Loucy (cell line): ENCODE results near the gene TFB1M.

Source experiments
- CTCF ChIP-seq: fragments of 200-600 bp; sonication (generic); conservative IDR thresholded peaks from 2 replicates; pipeline ENCODE4 v1.5.1; 2014; ENCODE audit warnings: mild to moderate bottlenecking, antibody characterized with exemption, low read length
- EZH2phosphoT487 ChIP-seq: fragments of 200-600 bp; IDR thresholded peaks from 2 replicates; pipeline ENCODE4 v1.6.1; 2018; ENCODE audit warnings: antibody characterized with exemption, mild to moderate bottlenecking, moderate library complexity, borderline replicate concordance

GRCh38 chr6:155297669-155298068 is 16.6 kb downstream of the TFB1M start:
- TF ChIP-seq CTCF (no peak), EZH2phosphoT487 (no peak)
